GM18507 (cell line): ENCODE results near the gene DEUP1.
"Not testable (repeated sequence)": the region's sequence is repeated elsewhere in the genome, so short reads cannot be mapped to it uniquely, and the experiment has no call there.

Experiments used
- DNase-seq: peaks from one replicate; pipeline ENCODE4 v3.0.0; 2011; ENCODE audit warnings: low read depth; ENCODE audit not compliant: insufficient read length; ENCODE audit errors: extremely low spot score
- FAIRE-seq: peaks from 2 replicates; lab custom pipeline; 2011; peaks lifted over from hg19 to GRCh38; lab: Jason Lieb, UNC

The DEUP1 gene

GRCh38 chr11:93348930-93349329 lies 18.4 kb downstream of the DEUP1 start:
- no peak for FAIRE-seq
- no peak for DNase-seq

DNA sequence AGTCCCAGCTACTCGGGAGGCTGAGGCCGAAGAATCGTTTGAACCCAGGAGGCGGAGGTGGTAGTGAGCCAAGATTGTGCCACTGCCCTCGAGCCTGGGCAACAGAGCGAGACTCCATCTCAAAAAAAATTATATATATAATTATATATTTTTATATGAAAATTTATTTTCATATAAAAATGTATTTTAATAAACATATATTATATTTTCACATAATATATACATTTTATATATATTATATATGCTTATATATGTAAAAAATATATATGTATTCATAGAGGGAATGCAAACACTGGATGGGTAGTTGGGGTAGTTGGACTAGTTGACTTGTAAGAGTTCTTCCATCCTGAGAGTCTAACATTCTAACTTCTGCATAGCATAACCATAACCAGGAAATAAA lies 20.3 kb downstream of the DEUP1 start:
- no peak for DNase-seq
- no peak for FAIRE-seq

DNA sequence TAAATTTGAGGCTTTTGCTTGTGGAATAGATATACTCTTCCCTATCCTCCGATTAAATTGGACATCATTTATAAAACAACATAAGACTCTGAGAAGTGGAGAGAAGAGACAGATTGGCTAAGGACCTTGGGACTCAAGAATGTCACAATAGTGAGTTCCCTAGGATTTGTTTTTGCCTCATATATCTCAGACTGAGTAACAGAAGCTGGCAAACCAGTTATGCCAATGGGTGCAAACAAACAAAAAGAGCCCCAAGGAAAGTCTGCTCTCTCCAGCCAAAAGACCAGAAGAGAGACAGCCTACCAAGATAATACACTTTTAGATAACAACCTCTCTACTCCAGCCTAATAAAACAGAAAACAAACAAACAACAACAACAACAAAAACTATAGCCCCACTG lies 28.9 kb downstream of the DEUP1 start:
- DNase-seq (no peak), FAIRE-seq (no peak)

DNA sequence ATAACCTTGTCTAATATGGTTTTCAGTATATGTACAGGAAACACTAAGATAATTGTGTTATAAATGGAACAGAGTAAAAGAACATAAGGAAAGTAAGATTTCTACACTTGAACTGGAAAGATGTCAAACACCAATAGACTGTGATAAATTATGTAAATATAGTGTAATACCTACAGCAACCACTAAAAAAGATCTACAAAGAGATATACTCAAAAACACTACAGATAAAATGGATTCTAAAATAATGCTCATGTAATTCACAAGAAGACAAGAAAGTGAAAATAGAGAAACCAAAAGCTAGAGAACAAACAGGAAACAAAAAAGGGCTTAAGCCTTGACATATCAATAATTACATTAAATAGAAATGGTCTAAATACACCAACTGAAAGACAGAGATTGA lies 30.9 kb downstream of the DEUP1 start:
- FAIRE-seq (no peak), DNase-seq (no peak)

GRCh38 chr11:93368022-93368421 lies 37.5 kb downstream of the DEUP1 start:
- no peak for FAIRE-seq
- no peak for DNase-seq

DNA sequence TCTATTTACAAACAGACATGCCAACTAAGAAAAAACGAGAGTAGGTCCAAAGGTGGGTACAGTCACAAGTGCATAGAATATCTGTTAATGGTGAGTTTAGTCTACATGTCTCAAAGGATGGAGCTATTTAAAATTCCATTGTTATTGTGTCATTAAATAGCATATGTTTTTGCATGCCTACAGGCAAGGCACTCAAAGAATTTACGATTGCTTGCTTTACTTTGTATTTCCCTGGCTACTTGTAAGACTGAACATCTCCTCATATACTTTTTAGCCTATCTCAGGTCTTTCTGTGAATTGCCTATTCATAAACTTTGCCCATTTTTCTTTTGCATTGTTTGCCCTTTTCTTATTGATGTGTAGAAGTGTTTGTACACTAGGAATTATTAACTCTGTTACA lies 39.7 kb downstream of the DEUP1 start:
- DNase-seq: no peak
- FAIRE-seq: no peak

- FAIRE-seq (no peak), DNase-seq (no peak)
Measured at GRCh38 chr11:93389737-93390136, 59.2 kb downstream of the DEUP1 start.

GRCh38 chr11:93392867-93393266 lies 62.3 kb downstream of the DEUP1 start:
- no peak for FAIRE-seq
- DNase-seq: no peak

DNA sequence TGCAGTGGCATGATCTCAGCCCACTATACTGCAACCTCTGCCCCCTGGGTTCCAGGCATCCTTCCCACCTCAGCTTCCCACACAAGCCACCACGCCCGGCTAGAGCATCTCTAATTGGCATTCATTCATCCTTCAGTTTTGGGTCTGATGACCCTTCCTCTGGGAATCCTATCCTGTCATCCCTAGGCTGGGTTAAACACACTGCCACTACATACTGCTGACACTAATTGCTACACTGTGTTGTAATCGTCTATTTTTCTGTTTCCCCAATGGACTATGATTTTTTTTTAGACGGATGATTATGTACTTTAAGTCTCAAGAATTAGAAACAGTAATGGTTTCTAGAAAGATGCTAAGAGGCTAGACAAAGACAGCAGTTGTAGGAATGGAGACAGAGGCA lies 62.8 kb downstream of the DEUP1 start:
- DNase-seq (no peak), FAIRE-seq (no peak)

- no peak for FAIRE-seq
Measured at GRCh38 chr11:93394488-93394887, 63.9 kb downstream of the DEUP1 start.

DNA sequence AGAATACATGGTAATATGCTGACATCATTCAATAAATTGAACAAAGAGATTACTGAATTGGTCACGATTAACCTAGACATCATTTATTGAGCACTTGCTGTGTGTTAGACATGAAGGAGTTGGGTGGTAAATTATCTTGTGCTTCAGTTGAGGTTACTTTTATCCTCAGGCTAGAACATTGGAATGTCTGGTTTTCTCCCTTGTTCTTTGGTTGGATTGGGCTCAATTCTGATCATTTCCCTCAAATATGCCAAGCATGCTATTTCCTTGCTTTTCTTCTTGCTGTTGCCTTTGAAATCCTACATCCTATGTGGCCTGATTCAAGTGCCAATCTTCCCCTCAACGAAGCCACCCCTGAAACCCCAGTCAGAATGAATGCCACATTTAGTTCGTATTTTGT lies 65.8 kb downstream of the DEUP1 start:
- FAIRE-seq (no peak), DNase-seq (no peak)

More at GRCh38 chr11:93394488-93394887, 63.9 kb downstream of the DEUP1 start:
- DNase-seq: no peak

GRCh38 chr11:93403930-93404329 lies 73.4 kb downstream of the DEUP1 start:
- DNase-seq (no peak), FAIRE-seq (no peak)

DNA sequence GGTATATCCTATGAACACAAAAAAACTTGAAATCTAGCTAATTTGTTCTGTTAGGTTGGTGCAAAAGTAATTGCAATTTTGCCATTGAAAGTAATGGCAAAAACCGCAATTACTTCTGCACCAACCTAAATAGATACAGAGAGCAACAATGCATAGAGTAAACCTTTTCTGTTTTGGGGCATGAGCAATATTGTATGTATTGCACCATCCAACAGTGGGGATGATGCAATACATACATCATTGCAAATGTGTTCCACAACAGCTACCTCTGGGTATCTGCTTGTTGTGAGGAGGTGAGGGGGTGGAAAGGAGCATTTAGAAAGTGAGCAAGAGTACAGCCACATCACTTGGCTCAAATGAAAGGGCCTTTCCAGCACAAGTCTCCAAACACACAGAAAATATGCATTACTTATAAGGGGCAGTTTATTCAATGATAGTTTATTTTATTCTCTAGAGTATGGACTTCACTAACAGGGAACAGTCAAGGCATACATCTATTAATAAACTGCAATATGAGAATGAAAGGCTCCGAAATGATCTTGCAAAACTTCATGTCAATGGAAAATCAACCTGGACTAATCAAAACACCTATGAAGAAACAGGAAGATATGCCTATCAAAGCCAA lies 77.3 kb downstream of the DEUP1 start:
- FAIRE-seq (no peak), DNase-seq (no peak)

GRCh38 chr11:93410441-93410840 lies 79.9 kb downstream of the DEUP1 start:
- no peak for DNase-seq
- no peak for FAIRE-seq

- FAIRE-seq: no peak
- DNase-seq: no peak
Measured at GRCh38 chr11:93411705-93412104, 81.2 kb downstream of the DEUP1 start.

GRCh38 chr11:93432247-93432646 lies 101.7 kb downstream of the DEUP1 start:
- FAIRE-seq (no peak), DNase-seq (no peak)

DNA sequence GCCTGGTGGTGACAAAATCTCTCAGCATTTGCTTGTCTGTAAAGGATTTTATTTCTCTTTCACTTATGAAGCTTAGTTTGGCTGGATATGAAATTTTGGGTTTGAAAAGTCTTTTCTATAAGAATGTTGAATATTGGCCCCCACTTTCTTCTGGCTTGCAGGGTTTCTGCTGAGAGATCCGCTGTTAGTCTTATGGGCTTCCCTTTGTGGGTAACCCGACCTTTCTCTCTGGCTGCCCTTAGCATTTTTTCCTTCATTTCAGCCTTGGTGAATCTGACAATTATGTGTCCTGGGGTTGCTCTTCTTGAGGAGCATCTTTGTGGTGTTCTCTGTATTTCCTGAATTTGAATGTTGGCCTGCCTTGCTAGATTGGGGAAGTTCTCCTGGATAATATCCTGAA lies 112.7 kb downstream of the DEUP1 start:
- DNase-seq, FAIRE-seq: not testable (repeated sequence)

DNA sequence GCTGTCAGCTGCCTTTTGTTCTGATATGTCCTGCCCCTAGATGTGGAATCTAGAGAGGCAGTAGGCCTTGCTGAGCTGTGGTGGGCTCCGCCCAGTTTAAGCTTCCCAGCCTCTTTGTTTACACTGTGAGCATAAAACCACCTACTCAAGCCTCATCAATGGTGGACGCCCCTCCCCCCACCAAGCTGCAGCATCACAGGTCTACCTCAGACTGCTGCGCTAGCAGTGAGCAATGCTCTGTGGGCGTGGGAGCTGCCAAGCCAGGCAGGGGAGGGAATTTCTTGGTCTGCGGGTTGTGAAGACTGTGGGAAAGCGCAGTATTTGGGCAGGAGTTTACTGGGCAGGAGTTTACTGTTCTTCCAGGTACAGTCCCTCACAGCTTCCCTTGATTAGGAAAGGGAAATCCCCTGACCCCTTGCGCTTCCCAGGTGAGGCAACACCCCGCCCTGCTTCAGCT lies 114.1 kb downstream of the DEUP1 start:
- DNase-seq (no peak), FAIRE-seq (no peak)

GRCh38 chr11:93458286-93458685 lies 127.7 kb downstream of the DEUP1 start:
- no peak for FAIRE-seq

GRCh38 chr11:93463666-93464065 lies 133.1 kb downstream of the DEUP1 start:
- DNase-seq, FAIRE-seq: not testable (repeated sequence)

More at GRCh38 chr11:93458286-93458685, 127.7 kb downstream of the DEUP1 start:
- DNase-seq: no peak

GRCh38 chr11:93464927-93465540 lies 134.5 kb downstream of the DEUP1 start:
- DNase-seq: no peak
- no peak for FAIRE-seq
